ENCODE data around the gene FA2H. TPM values are rescaled to one million over a fixed set of nuclear protein-coding genes. Genes with fewer than 3 reads are reported as not detected.
A peak's percentile ranks its signal among the peaks of the same experiment; 100 is the strongest.
"Not testable (repeated sequence)": the region's sequence is repeated elsewhere in the genome, so short reads cannot be mapped to it uniquely, and the experiment has no call there.

FA2H gene, protein sequence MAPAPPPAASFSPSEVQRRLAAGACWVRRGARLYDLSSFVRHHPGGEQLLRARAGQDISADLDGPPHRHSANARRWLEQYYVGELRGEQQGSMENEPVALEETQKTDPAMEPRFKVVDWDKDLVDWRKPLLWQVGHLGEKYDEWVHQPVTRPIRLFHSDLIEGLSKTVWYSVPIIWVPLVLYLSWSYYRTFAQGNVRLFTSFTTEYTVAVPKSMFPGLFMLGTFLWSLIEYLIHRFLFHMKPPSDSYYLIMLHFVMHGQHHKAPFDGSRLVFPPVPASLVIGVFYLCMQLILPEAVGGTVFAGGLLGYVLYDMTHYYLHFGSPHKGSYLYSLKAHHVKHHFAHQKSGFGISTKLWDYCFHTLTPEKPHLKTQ
- not detected for total RNA-seq

DNA sequence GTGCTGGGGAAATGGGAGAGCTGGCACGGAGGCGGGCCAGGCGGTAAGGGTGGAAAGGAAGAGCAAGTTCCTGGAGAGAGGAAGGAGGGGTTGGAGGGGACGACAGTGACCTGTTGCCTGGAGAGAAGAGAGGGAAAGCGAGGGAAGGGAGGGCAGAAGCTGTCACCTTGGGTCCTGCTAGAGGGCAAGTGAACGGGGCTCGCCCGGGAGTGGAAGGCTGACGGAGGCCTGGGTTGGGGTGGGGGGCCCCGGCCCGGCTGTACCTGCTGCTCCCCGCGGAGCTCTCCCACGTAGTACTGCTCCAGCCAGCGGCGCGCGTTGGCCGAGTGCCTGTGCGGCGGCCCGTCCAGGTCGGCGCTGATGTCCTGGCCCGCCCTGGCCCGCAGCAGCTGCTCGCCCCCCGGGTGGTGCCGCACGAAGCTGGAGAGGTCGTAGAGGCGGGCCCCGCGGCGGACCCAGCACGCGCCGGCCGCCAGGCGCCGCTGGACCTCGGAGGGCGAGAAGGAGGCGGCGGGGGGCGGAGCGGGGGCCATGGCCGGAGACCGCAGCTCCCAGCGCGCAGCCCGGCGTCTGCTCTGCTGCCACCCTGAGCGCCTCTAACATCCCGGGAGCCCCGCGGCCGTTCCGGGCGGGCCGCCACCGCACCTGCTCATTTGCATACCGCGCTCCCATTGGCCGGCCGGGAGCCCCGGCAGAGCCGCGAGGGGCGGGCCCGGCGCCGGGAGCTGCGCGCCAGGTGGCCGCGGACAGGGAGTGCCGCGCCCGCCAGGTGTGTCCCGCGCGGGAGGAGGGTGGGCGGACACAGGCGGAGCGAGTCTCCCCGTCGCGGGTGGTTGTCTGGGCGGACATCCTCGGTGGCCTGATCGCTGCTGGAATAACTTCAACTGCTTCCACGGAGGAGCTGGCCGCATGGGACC is at the start of gene FA2H:
TSS of gene FA2H (minus strand) at position 598 of the 917 bp plus-strand sequence. CDS start at position 533, 65 bp downstream.
- DNase-seq: peak; percentile 83
- Mint-ChIP-seq H3K36me3 (no peaks in the 10 kb centered on the region), H3K4me1 (peaks cover 9% of the 10 kb centered on the region), H3K27ac (no peak within 1 kb of the TSS), H3K9me3 (no peaks in the 10 kb centered on the region), H3K4me3 (peak within 1 kb of the TSS; percentile 68), H3K27me3 (peaks cover 55% of the 10 kb centered on the region)

DNA sequence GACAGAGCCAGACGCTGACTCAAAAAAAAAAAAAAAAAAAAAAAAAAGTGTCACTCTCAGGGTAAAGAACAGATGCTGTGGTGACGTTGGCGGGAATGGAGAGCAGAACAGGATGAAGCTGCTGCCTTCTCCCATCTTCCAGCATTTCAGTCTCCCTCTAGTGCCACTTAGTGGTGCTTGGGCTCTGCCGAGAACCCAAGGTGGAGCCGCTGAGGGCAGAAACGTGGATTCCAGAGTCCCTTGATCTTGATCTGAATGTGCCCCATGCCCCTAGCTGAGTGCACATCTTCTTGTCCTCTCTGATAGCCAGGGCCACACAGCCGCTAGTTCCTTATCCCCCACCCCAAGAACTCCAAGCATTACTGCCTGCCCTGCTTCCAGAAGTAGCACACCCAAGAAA is 43.2 kb upstream of the FA2H start:
- peaks cover 3% of the 10 kb centered on the region for H3K27me3 Mint-ChIP-seq
- H3K4me1 Mint-ChIP-seq: no peaks in the 10 kb centered on the region
- DNase-seq: no peak
- no peak overlapping the region for H3K4me3 Mint-ChIP-seq
- no peaks in the 10 kb centered on the region for H3K9me3 Mint-ChIP-seq
- H3K36me3 Mint-ChIP-seq: no peaks in the 10 kb centered on the region
- no peak overlapping the region for H3K27ac Mint-ChIP-seq

DNA sequence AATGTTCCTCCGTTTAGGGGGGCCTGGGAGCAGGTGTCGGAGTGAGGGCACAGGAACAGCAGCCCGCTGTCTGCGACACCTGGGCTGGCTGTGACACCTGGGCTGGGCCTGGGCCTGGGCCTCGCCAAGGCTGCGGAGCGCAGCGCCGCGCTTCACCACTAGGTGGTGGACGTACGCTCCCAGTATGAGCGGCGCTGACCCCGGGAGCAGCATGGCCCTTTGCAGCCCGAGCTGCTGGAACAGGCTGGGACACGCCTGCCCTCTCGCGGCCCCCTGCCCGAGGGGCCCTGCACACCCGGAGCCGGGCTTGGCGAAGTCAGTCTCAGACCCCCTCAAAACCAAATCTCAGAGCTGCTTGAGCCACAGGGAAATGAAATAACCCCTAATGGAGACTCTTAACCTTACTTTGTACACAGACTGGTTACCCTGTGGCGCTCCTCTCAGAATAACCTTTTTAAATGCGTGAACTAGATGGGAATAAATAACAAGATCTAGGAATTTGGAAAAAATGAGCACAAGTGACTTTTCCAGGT is 38.6 kb upstream of the FA2H start:
- Mint-ChIP-seq H3K4me3 (no peak overlapping the region), H3K4me1 (no peaks in the 10 kb centered on the region), H3K27me3 (no peaks in the 10 kb centered on the region), H3K27ac (no peak overlapping the region), H3K36me3 (no peaks in the 10 kb centered on the region), H3K9me3 (peaks cover 2% of the 10 kb centered on the region)
- peak; percentile 76 for DNase-seq

DNA sequence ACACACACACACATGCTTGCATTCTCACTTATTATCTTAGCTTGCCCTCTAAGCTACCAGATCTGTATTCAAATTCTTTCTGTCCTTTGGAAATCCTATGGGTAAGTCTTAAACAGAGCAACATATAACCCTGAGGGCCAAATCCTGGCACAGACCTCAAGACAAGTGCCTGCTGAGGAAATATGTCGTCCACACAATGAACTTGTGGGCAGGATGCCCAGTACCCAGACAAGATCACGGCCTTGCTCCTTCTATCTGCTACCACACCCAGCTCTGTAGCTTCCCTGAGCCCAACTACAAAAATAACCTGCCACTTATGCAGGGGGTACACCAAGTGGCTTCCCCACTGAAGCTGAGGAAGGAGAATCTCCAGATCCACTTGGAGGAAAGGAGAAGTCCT is 37.3 kb upstream of the FA2H start:
- Mint-ChIP-seq H3K9me3 (peaks cover 2% of the 10 kb centered on the region), H3K27ac (no peak overlapping the region), H3K27me3 (no peaks in the 10 kb centered on the region), H3K4me1 (no peaks in the 10 kb centered on the region), H3K36me3 (no peaks in the 10 kb centered on the region), H3K4me3 (no peak overlapping the region)
- DNase-seq: no peak

DNA sequence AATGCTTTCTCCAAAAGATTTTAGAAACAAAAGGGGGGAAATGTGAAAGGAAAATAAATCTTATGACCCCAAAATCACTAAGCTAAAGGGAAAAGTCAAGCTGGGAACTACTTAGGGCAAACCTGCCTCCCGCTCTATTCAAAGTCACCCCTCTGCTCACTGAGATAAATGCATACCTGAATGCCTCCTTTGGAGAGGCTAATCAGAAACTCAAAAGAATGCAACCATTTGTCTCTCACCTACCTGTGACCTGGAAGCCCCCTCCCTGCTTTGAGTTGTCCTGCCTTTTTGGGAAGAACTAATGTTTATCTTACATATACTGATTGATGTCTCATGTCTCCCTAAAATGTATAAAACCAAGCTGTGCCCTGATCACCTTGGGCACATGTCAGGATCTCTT is 36.6 kb upstream of the FA2H start:
- not testable (repeated sequence) for H3K4me3 Mint-ChIP-seq, H3K27ac Mint-ChIP-seq, H3K36me3 Mint-ChIP-seq, H3K9me3 Mint-ChIP-seq, H3K27me3 Mint-ChIP-seq, DNase-seq, H3K4me1 Mint-ChIP-seq

DNA sequence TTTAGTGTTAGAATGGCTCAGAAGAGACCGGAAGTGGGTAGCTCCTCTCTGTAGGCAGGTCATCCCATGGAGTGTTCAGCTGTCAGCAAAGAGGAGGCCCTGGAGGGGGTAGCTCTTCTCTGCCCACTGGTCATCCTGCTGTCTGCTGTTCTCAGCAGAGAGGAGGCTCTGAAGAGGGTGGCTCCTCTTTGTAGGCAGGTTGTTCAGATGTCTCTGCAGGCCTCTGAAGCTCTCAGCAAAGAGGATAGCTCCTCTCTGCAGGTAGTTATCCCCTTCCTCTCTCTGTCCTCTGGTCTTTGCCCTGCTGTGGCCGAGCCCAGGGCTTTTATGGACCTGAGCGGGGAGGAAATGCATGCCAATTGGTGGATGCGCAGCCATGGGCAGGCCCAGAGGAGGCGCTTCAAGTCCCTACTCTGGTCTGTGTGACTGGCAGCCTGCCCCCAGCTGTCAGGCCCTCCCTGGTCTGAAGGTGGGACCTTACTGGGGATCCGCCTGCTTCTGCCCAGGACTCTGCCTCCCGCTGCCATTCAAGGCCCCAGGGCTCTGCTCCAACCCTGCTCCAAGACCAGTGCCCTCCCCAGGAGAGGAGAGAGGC is 32.5 kb upstream of the FA2H start:
- Mint-ChIP-seq H3K4me3 (no peak overlapping the region), H3K27me3 (peaks cover 12% of the 10 kb centered on the region), H3K9me3 (peaks cover 9% of the 10 kb centered on the region), H3K27ac (no peak overlapping the region), H3K36me3 (peaks cover 2% of the 10 kb centered on the region), H3K4me1 (no peaks in the 10 kb centered on the region)
- DNase-seq: no peak

DNA sequence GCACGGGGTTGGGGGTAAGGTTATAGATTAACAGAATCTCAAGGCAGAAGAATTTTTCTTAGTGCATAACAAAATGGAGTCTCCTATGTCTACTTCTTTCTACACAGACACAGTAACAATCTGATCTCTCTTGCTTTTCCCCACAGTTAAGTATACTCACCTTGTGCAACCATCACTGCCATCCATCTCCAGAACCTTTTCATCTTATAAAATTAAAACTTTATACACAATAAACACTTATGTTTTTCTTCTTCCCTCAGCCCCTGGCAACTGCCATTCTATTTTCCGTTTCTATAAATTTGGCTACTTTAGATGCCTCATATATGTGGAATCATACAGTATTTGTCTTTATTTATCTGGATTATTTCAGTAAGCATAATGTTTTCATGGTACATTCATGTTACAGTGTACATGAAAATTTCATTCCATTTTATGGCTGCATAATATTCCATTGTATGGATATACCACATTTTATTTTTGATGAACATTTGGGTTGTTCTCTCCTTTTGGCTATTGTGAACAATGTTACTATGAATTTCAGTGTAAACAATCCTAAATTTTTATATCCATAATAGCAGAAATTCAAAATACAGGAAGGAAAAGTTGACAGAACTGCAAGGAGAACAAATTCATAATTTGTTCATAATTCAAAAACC is 25.7 kb upstream of the FA2H start:
- no peak overlapping the region for H3K4me3 Mint-ChIP-seq
- H3K9me3 Mint-ChIP-seq: peaks cover 9% of the 10 kb centered on the region
- H3K4me1 Mint-ChIP-seq: no peaks in the 10 kb centered on the region
- no peak for DNase-seq
- peaks cover 42% of the 10 kb centered on the region for H3K27me3 Mint-ChIP-seq
- H3K36me3 Mint-ChIP-seq: no peaks in the 10 kb centered on the region
- H3K27ac Mint-ChIP-seq: no peak overlapping the region

DNA sequence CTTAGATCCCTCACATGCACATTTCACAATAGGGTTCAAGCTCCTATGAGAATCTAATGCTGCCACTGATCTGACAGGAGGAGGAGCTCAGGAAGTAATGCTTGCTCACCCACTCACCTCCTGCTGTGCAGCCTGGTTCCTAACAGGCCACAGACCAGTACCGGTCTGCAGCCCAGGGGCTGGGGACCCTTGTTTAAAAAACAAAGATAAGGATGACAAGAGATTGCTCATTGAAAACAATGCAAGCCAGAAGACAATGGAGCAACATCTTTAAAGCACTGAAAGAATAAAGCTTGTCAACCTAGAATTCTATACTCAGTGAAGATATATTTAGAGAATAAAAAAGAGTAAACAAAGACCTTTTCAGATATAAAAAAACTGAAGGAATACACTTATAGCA is 22.8 kb upstream of the FA2H start:
- Mint-ChIP-seq H3K4me3 (no peak overlapping the region), H3K27me3 (peaks cover 36% of the 10 kb centered on the region), H3K4me1 (no peaks in the 10 kb centered on the region)

DNA sequence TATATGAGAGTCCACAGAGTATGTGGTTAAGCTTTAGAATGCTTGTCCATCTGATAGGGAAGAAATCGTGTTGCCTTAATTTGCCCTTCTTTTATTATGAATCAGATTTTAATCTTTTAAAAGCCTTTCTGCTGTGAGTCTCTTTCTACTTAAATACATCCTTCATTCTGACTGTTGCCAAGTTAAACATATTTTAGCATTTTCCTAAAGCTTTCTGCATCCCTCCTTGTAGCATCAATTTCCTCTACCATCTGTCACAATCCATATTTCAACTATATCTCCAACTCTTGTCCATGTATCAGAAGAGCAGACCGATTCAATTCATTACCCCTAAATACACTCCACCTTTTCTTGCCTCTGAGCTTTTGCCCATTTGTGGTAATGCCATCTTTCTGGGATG is 20.5 kb upstream of the FA2H start:
- Mint-ChIP-seq H3K4me1 (no peaks in the 10 kb centered on the region), H3K4me3 (no peak overlapping the region), H3K36me3 (no peaks in the 10 kb centered on the region)

More for the DNA sequence above, 22.8 kb upstream of the FA2H start:
- DNase-seq: no peak
- Mint-ChIP-seq H3K36me3 (no peaks in the 10 kb centered on the region), H3K27ac (no peak overlapping the region), H3K9me3 (peaks cover 4% of the 10 kb centered on the region)

DNA sequence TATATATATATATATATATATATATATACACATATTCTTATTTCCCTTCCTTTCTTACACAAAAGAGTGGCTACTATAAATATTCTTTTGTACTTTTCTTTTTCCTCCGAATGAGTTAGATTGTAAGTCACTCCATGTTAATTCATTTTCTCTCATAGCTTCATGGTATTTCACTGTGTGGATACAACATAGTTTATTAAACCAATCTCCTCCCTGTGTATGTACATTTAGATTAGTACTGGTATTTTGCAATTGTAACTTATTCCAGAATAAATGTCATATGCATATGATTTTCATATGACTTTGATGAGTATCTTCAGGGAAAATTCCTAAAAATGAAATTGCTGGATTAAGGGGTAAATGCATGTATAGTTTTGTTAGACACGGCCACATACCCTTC is 20.0 kb upstream of the FA2H start:
- Mint-ChIP-seq H3K9me3 (peaks cover 6% of the 10 kb centered on the region), H3K36me3 (no peaks in the 10 kb centered on the region), H3K4me1 (no peaks in the 10 kb centered on the region), H3K27me3 (peaks cover 30% of the 10 kb centered on the region), H3K27ac (no peak overlapping the region), H3K4me3 (no peak overlapping the region)
- no peak for DNase-seq

More for the DNA sequence above, 20.5 kb upstream of the FA2H start:
- DNase-seq: no peak
- Mint-ChIP-seq H3K27ac (no peak overlapping the region), H3K27me3 (peaks cover 30% of the 10 kb centered on the region), H3K9me3 (peaks cover 6% of the 10 kb centered on the region)

DNA sequence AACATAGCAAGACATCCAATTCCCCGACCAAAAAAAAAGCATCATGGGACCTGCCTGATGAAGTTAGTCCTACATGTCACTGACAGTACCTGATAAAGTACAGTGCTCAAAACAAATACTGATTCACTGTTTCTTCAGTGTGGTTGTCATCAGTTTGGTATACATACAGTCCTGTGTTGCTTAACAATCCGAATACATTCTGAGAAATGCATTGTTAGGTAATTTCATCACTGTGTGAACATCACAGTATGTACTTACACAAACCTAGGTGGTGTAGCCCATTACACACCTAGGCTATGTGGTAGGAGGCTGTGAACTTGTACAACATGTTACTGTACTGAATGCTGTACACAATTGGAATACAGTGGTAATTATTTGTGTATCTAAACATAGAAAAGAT is 19.0 kb upstream of the FA2H start:
- peaks cover 33% of the 10 kb centered on the region for H3K27me3 Mint-ChIP-seq
- no peaks in the 10 kb centered on the region for H3K4me1 Mint-ChIP-seq
- no peaks in the 10 kb centered on the region for H3K36me3 Mint-ChIP-seq
- H3K27ac Mint-ChIP-seq: no peak overlapping the region
- DNase-seq: no peak
- H3K4me3 Mint-ChIP-seq: no peak overlapping the region
- peaks cover 6% of the 10 kb centered on the region for H3K9me3 Mint-ChIP-seq

DNA sequence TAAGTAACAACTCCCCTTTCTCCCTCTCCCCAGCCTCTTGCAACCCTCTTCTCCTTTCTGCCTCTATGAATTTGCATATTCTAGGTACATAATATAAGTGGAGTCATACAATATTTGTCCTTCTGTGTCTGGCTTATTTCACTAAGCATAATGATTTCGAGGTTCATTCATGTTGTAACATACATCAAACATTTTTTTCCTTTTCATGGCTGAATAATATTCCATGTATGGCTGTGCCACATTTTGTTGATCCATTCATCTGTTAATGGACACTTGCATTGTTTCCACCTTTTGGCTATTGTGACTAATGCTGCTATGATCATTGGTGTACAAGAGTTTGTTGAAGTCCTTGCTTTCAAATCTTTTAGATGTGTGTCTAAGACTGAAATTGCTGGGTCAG is 17.6 kb upstream of the FA2H start:
- no peak for DNase-seq
- H3K9me3 Mint-ChIP-seq: peaks cover 6% of the 10 kb centered on the region
- no peaks in the 10 kb centered on the region for H3K36me3 Mint-ChIP-seq
- no peak overlapping the region for H3K4me3 Mint-ChIP-seq
- no peaks in the 10 kb centered on the region for H3K4me1 Mint-ChIP-seq
- H3K27ac Mint-ChIP-seq: no peak overlapping the region
- H3K27me3 Mint-ChIP-seq: peaks cover 26% of the 10 kb centered on the region

DNA sequence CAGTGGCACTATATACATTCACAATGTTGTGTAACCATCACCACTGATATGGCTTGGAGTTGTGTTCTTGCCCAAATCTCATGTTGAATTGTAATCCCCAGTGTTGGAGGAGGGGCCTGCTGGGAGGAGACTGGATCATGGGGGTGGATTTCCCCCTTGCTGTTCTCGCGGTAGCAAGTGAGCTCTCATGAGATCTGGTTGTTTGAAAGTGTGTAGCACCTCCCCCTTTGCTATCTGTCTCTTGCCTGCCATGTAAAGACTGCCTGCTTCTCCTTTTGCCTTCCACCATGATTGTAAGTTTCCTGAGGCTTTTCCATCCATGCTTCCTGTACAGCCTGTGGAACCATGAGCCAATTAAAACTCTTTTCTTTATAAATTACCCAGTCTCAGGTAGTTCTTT is 17.1 kb upstream of the FA2H start:
- H3K9me3 Mint-ChIP-seq, H3K4me1 Mint-ChIP-seq: not testable (repeated sequence)

DNA sequence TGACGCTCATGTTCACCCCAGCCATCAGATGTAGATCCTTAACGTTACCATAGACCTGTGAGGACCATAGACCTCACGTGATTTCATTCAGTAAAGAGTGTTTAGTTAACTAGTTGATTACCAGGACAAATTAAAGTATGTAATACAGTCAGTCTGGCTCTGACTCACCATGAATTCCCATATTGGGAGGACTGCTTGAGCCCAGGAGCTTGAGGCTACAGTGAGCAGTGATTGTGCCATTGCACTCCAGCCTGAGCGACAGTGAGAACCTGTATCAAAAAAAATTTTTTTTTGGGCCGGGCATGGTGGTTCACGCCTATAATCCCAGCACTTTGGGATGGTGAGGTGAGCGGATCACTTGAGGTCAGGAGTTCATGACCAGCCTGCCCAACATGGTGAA is 13.5 kb upstream of the FA2H start:
- Mint-ChIP-seq H3K36me3 (no peaks in the 10 kb centered on the region), H3K27me3 (peaks cover 6% of the 10 kb centered on the region), H3K9me3 (peaks cover 6% of the 10 kb centered on the region), H3K4me3 (no peak overlapping the region), H3K27ac (no peak overlapping the region), H3K4me1 (no peaks in the 10 kb centered on the region)
- no peak for DNase-seq

More for the DNA sequence above, 17.1 kb upstream of the FA2H start:
- H3K27ac Mint-ChIP-seq, H3K4me3 Mint-ChIP-seq, DNase-seq, H3K36me3 Mint-ChIP-seq: not testable (repeated sequence)
- peaks cover 24% of the 10 kb centered on the region for H3K27me3 Mint-ChIP-seq

All from activated naive CD8-positive, alpha-beta T cell treated with anti-CD3 and anti-CD28 coated beads for 36 hours (primary cell).